Measurements from ENCODE around the gene MAML2. TPM values are rescaled to one million over a fixed set of nuclear protein-coding genes. Genes with fewer than 3 reads are reported as not detected.
A peak's percentile ranks its signal among the peaks of the same experiment; 100 is the strongest.

MAML2 gene
- total and polyA plus RNA-seq, 9 of the 15 experiments (the other 6 are each of a cell fraction or from before 2014, with no cell fraction given): 0.79 to 6.8 (median 4.8) TPM

GRCh38 chr11:96213500-96213899 lies 129.5 kb downstream of the MAML2 start (continued):
- TF ChIP-seq ZNF592 (IDR thresholded peaks at IDR 0.05): 0 out of 2 replicates have a peak, but pooled peaks have one; percentile 12
- TF ChIP-seq MTA2 (IDR thresholded peaks at IDR 0.05; ENCODE audit: low read depth): peak; percentile 49; the same call in 1 of the 2 replicates
- no peak for TF ChIP-seq MNT (conservative IDR thresholded peaks at IDR 0.05)
- peak; percentile 75 for TF ChIP-seq SMARCC2 (IDR thresholded peaks at IDR 0.05; ENCODE audit: low read depth)
- peak; percentile 54; the same call in 1 of the 2 replicates for TF ChIP-seq JUN (IDR thresholded peaks at IDR 0.05; ENCODE audit: borderline replicate concordance, low read depth, low read length)
- TF ChIP-seq JUN (CRISPR knock-in tag; IDR thresholded peaks at IDR 0.05; ENCODE audit: borderline replicate concordance): no peak
- peak; percentile 85 for TF ChIP-seq JUND (IDR thresholded peaks at IDR 0.05; ENCODE audit: borderline replicate concordance, low read depth, low read length)
- TF ChIP-seq JUND (tag; IDR thresholded peaks at IDR 0.05; ENCODE audit: borderline replicate concordance, low read depth, low read length): peak; percentile 72; the same call in 1 of the 3 replicates
- TF ChIP-seq EP300 (IDR thresholded peaks at IDR 0.05; ENCODE audit: low read length): peak; percentile 81; the same call in 1 of the 2 replicates
- TF ChIP-seq BRCA1 (IDR thresholded peaks at IDR 0.05): no peak
- TF ChIP-seq BRCA1 (CRISPR knock-in tag; IDR thresholded peaks at IDR 0.05): no peak
- TF ChIP-seq ZNF384 (IDR thresholded peaks at IDR 0.05; ENCODE audit: low read depth, low read length): no peak
- 0 out of 2 replicates have a peak, but pooled peaks have one; percentile 12 for TF ChIP-seq MAFF (IDR thresholded peaks at IDR 0.05; ENCODE audit: low read length)
- peak; percentile 50; the same call in 1 of the 2 replicates for TF ChIP-seq TAL1 (IDR thresholded peaks at IDR 0.05)
- no peak for TF ChIP-seq DLX4 (CRISPR knock-in tag; IDR thresholded peaks at IDR 0.05)
- TF ChIP-seq NCOR1 (IDR thresholded peaks at IDR 0.05): 0 out of 2 replicates have a peak, but pooled peaks have one; percentile 26
- peak; percentile 35 for TF ChIP-seq PKNOX1 (IDR thresholded peaks at IDR 0.05)
- TF ChIP-seq SOX6 (IDR thresholded peaks at IDR 0.05): 0 out of 2 replicates have a peak, but pooled peaks have one; percentile 41
- TF ChIP-seq ZBTB5 (IDR thresholded peaks at IDR 0.05): no peak
- peak; percentile 7 for TF ChIP-seq FOS (IDR thresholded peaks at IDR 0.05; ENCODE audit: extremely low read depth, insufficient read length)

Measured in K562 (cell line).